ENCODE measurements around the gene PDE3A. TPM values are rescaled to one million over a fixed set of nuclear protein-coding genes. Genes with fewer than 3 reads are reported as not detected.
A peak's percentile ranks its signal among the peaks of the same experiment; 100 is the strongest.

The PDE3A gene
- total RNA-seq, 2 donors from 2014 or later = 46.9 to 113 TPM

DNA sequence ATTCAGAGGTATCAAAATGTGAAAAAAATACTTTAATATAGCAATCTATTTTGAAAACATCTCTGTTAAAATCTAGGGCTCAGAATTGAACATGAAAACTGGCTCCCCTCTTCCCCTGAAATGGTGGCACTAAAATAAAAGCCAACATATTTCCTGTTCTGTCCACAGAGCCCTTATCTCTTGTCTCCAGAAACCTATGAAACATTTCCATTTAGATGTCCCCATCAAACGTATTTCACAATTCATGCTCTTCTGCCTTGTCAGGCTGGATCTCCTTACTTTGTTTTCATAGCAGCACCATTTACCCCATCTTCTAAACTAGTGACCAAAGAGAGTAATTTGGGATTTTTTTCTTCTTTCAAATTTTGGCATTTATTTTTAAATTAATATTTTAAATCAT lies 42.4 kb downstream of the PDE3A start:
- no peak for ATAC-seq
- intact Hi-C loops (cut with DNase I, micrococcal nuclease) = no loop called here
- no peak for DNase-seq

DNA sequence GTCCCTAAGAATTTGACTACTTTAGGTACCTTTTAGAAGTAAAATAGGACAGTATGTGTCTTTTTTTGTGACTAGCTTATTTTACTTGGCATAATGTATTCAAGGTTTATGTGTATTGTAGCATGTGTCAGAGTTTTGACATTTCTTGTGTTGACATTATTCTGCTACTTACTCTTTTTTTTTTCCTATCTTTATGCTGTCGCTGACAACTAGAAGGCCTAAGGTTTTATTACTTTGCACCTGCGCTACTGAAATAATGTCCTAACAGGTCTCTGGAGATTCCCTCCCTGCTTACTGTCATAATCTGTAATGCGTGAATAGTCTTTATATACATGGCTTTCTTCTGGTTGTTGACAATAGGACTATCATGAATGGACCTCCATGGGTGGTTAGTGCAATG lies 43.0 kb downstream of the PDE3A start:
- ATAC-seq (peak; percentile 44), DNase-seq (no peak)
- intact Hi-C loops (cut with DNase I, micrococcal nuclease) = no loop called here

DNA sequence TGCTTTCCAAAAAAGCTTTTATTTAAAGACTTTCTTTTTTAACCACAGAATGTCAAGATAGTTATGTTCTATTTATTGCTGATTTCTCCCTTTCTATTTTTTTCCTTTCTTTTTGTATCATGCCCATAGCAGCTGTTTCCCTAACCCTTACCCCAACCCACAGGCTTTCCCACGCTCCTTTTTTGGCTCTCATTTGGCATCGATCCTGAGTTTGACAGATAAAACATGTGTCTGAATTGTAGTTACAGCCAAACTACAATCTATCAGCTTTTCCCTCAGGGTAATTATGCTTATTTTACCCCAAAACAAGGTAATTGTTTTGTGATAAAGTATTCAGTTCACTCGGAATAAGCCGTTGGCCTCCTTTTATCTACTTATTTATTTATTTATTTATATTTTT lies 46.7 kb downstream of the PDE3A start:
- DNase-seq = no peak
- ATAC-seq = no peak
- intact Hi-C loops (cut with DNase I, micrococcal nuclease) = no loop called here

DNA sequence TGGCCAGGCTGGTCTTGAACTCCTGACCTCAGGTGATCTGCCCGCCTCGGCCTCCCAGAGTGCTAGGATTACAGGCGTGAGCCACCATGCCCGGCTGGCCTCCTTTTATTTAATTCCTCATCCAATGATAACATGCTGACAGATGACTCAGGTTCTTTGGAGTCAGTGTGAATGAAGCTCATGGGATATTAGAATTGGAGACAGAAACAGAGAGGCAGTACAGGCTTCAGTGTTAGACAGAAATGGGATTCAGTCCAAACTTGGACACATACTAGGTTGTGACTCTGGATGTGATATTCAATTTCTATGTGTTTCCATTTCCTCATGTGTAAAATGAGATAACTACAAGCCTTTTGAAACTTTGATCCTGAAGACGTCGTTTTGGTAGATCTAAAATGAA lies 47.3 kb downstream of the PDE3A start:
- intact Hi-C loops (cut with DNase I, micrococcal nuclease) = no loop called here
- ATAC-seq (no peak), DNase-seq (no peak)

DNA sequence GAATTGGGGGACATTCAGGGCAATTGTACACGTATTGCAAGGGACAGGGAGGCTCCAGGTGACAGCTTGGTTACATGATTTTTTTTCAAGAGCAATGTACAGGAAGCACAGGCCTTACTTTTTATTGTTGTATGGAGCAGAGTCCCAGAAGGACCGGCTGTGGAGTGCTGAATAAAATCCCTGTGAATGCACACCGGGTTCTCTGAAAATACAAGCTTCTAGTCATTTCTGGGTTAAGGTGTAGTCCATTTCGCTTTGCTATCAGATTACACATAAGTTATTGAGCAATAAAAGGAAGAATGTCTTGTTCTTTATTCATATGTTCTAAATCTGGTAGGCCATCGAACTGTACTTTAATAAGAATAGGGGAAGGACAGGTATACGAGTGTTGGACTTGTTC lies 52.2 kb downstream of the PDE3A start:
- intact Hi-C loops (cut with DNase I, micrococcal nuclease) = no loop called here
- peak; percentile 76 for ATAC-seq
- DNase-seq = peak; percentile 22 to 63

DNA sequence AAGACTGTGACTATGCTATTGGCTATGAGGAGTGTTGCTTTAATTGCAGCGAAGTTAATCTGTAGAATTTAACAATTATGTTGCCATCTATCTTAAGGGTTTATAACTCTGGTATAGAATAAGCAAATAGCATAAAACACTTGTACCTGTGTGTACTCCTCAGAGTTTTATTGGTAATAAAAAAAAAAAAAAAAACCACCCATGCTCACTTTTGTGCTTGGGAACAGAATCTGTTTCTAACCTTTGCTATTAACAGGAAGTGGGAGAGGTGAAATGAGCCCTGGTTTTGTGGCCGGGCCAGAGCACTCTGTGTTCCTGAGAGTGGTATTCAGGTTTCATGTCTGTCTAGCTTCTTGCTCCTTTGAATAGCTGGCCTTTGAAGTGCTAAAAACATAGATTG lies 53.1 kb downstream of the PDE3A start:
- ATAC-seq = peak; percentile 74
- DNase-seq = peak; percentile 49 to 78

DNA sequence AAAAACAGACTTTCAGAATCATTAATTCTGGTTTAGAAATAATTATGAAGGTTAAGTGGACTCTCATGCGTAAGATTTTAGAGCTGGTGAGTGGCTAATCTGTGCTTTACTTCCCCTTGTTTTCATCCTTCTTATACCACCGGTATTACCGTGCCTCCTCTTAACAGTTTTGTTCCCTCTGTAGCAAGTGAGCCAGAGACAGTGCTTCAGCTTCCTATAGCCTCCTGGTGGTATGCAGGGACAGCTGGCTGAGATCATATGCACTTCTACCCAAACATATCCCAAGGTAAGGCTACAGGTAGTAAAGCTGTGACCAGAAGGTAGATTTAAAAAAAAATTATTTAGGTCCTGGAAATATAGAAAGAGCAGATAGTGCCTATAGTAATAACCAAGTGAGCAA lies 55.2 kb downstream of the PDE3A start:
- intact Hi-C loops (cut with DNase I, micrococcal nuclease) = no loop called here
- no peak for DNase-seq
- ATAC-seq = no peak

More for the DNA sequence above, 53.1 kb downstream of the PDE3A start:
- intact Hi-C loops (cut with DNase I, micrococcal nuclease) = no loop called here

DNA sequence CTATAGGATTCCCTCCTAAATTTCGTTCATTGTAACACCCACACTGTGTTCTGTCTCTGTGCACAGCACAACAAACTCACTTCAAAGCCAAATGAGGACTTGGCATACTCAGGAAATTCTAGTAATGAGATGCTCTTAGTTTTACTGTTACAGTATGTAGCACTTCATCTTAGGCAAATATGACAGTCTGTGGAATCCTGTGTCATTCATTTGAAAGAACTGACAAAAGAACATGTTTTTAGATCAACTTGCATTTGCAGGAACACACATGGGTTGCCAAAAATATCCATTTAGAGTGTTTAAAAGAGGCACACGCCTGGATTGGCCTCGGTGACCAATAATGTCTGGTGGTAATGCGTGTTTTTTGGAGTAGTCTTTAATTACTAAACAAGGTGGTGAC lies 56.5 kb downstream of the PDE3A start:
- ATAC-seq (no peak), DNase-seq (no peak)
- intact Hi-C loops (cut with DNase I, micrococcal nuclease) = no loop called here

DNA sequence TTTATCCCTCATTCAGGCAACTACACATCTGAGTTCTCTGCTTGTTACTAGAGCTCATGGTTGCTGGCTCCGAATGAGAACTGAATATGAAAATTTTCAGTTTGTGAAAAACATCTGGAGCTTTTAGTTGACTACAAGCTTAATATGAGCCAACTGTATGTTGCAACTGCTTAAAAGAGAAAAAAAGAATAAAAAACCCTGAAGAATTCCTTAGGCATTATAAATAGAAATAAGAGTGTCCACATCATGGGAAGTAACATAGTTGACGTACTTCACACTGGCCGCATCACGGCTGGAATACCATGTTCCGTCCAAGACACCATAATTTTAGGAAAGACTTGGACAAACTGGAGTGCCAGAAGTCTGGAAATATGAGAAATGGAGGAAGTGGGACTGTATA lies 57.9 kb downstream of the PDE3A start:
- no peak for ATAC-seq
- intact Hi-C loops (cut with DNase I, micrococcal nuclease) = no loop called here
- no peak for DNase-seq

DNA sequence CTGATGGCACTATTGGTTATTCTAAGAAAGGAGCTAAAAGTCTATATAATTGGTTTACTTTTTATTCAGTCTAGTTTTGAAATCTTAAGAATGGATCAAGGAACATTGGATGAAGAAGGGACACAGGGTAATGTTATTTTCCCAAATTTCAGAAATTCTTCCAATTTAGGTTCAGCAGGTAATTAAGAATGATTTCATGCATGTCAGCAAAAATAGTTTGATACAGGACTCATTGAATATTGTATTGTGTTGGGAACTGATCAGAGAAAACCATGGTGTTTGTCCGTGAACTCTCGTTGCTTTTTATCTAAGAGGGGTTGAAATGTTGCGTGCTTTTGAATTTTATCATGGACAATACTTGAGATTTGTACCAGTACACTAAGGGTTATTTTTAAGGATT lies 58.6 kb downstream of the PDE3A start:
- no peak for ATAC-seq
- DNase-seq = no peak
- intact Hi-C loops (cut with DNase I, micrococcal nuclease) = no loop called here

DNA sequence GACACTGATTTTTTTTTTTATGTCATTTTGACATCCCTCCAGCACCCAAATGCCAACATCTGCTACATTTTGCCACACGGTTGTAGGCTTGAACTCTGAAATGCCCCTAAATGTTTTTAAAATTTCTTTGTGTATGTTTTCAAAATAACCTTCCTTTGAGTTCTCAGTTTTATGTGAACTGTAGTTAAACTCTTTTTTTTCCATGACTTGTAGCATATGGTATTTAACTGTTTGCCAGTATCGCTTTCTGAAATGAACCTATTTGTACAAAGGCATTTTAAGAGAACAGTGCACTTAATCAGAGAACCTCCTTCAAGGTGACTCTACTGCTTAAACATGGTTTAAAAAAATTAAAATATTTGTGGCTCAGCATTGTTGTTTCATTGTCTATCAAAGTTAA lies 61.5 kb downstream of the PDE3A start:
- intact Hi-C loops (cut with DNase I, micrococcal nuclease) = no loop called here
- ATAC-seq = no peak
- DNase-seq = no peak

DNA sequence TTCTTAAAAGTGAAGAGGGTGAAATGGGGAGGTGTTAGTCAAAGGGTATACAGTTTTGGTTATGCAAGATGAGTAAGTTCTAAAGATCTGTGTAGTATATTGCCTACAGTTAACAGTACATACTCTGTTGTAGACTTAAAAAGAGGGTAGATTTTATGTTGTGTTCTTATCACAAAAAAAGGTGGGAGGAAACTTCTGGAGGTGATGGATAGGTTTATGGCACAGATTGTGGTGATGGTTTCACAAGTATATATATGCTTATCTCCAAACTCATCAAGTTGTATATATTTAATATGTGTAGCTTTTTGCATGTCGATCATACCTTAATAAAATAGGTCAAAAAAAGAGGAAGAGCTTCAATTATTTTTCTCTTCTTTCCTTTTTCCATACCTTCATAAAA lies 64.0 kb downstream of the PDE3A start:
- ATAC-seq (peak; percentile 77), DNase-seq (no peak)
- intact Hi-C loops (cut with DNase I, micrococcal nuclease) = no loop called here

DNA sequence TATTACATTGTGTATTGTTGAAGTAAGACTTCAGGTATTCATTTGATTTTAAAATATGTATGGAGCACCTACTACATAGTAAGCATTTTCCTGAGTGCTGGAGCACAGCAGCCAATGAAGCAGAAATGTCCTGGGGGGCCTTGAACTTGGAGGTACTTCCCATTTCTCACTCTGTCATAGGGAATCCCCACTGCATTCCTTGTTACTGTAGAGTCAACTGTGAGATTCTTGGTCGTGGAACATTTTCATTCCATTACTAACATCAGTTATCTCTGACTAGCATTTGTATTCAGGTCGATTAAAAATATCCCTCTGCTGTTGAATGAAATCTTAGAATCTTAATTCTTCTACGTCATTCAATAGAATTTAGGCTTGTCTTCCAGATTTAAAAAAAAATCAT lies 66.7 kb downstream of the PDE3A start:
- ATAC-seq (no peak), DNase-seq (no peak)
- intact Hi-C loops (cut with DNase I, micrococcal nuclease) = no loop called here

DNA sequence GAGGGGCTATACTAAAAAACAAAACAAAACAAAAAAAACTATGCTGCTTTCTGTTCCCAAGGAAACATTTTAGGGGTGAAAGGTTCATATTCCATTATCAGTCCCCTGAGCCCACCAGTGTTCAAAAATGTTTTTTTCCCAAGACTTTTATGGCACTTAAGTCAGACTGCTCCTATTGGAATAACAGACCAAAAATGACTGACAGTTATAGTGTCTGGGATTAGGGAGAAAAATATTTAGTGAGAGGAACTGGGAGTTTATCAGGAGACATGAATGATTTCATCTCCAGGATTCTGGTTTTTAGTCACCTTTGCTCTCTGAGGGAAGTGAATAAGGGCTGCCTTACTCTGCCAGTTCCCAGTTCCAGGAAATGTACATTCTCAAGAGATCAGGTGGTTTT lies 68.0 kb downstream of the PDE3A start:
- ATAC-seq (peak; percentile 67), DNase-seq (no peak)
- intact Hi-C loops (cut with DNase I, micrococcal nuclease) = no loop called here

DNA sequence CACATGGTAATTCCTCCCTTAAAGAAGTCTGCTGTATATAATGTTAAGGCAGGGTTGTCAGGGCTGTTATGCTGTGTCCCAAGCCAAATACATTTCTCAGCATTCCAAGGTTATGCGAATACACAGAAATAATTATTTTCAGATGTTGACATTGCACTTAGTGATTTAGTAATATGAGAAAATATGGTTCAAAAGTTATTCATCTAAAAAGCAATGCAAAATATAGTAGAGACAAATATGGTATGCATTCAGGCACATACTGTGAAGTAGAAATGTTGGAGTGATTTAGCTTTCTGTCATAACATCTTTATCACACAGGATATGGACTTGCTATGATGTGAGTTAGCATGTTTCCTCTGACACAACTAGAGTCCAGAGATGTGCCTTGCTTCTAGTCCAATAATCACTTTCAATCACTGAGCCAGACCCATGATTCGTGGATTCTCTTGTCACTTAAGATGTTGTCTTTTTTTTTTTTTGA lies 70.0 kb downstream of the PDE3A start:
- intact Hi-C loops (cut with DNase I, micrococcal nuclease) = no loop called here
- ATAC-seq (no peak), DNase-seq (no peak)

DNA sequence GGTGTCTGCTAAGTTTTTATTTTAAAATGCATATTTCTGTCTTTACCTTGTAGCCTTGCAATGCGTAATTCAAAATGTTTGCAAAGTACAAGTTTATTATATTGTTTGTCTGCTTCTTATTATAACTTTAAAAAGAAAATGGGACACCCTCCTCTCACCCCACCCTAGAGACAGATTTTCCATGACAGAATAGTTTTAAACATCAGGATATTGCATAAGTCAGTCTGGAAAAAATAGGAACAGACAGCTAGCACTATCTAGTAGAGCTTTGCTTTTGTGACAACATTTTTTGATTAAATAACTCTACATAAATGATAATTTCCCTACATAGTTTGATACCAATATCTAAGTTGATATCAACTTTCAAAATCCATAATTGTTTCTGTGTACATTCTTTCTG lies 71.3 kb downstream of the PDE3A start:
- DNase-seq (no peak), ATAC-seq (no peak)
- intact Hi-C loops (cut with DNase I, micrococcal nuclease) = no loop called here

DNA sequence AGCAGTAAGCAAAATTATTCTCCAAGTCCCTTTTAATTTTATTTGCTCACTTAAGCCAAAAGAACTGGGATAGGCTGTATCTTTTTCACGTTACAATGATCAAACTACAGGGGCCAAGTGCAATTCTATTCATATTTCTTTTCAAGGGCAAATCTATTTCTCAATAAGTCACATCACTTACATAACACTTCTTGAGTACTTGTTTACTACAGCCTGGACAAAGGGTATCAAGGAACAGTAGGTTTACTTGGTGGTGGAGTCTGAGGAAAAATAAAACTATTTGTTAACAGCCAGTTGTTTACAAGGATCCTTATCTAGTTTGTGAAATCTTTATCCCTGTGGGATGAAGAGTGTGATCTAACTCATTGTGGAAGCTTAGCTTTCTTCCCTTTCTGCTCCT lies 72.1 kb downstream of the PDE3A start:
- intact Hi-C loops (cut with DNase I, micrococcal nuclease) = no loop called here
- DNase-seq (no peak), ATAC-seq (no peak)

DNA sequence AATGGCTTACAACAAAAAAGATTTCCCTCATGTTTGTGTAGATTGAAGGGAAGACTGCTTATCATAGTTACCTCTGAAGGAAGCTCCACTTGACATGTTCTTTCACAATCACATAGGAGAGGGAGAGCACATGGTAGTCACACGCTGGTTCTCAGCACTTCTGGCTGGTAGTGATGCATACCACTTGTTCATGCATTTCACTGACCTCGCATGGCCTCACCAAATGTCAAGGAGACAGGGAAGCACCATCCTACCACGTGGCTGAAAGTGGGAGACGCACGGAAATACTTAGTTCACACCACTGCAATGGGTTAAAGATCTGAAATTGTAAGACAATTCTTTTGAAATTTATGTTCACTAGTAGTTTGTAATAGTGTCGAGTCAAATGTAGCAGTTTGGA lies 74.0 kb downstream of the PDE3A start:
- ATAC-seq (no peak), DNase-seq (no peak)
- intact Hi-C loops (cut with DNase I, micrococcal nuclease) = no loop called here

DNA sequence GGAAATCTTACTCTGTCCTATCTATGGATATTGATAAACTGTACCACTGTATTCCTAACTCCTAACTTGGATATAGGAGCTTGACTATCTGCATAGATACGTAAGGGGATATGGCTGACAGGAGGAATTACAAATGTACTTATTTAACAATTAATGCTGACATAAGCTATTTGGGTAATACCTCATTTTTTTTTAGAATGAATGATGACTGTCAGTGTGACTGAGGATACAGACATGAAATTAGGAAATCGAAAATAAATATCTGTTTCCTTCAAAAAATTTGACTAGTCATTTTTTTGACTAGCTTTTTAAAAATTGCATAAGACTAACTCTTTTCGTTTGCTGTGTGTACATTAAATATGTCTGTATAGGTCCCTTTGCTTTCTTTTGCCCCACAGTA lies 74.9 kb downstream of the PDE3A start:
- intact Hi-C loops (cut with DNase I, micrococcal nuclease) = no loop called here
- ATAC-seq (no peak), DNase-seq (no peak)

DNA sequence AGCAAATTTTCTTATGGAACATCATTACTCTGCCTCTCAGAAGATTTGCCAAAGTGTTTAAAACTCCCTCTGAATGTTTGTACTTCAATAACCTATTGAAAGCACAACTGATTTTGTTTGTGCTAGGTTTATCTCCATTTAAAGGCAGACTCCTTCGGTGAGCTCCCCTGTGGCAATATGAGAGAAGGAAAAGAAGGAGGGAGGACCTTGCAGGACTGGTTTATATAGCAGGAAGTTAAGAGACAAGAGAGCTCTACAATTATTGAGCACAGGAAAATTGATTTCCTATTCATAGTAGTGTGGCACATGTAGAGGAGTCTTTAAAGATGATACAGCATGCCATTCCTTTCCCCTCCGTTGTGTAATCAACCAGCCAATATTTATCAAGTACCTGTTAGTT lies 75.5 kb downstream of the PDE3A start:
- intact Hi-C loops (cut with DNase I, micrococcal nuclease) = no loop called here
- no peak for DNase-seq
- ATAC-seq = peak; percentile 84

DNA sequence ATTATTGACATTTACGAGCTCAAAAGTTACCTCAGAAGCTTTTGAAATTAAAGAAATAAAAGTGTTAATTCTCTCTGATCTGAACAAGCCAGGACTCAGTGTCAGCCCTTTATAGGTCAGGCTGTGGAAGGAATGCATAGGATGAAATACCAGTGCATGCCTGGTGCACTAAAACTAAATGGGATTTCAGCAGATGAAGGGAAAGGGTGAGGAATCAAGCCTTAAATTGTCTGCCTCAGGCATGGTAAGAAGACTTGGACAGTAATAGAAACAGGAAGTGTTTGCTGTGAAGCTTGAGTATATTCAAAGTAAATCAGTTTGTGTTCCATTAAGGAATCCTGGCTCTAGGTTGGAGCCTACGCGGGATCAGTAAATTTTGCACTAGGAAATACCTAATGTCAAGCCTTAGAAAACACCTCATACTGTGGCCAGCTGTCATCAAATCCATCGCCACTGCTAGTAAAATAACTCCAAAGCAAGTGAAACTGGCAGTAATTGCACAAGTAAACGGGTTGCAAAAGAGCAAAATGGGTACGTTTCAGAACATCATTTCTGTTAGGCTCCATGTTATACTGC lies 76.3 kb downstream of the PDE3A start:
- intact Hi-C loops (cut with DNase I, micrococcal nuclease) = no loop called here
- DNase-seq (no peak), ATAC-seq (no peak)

DNA sequence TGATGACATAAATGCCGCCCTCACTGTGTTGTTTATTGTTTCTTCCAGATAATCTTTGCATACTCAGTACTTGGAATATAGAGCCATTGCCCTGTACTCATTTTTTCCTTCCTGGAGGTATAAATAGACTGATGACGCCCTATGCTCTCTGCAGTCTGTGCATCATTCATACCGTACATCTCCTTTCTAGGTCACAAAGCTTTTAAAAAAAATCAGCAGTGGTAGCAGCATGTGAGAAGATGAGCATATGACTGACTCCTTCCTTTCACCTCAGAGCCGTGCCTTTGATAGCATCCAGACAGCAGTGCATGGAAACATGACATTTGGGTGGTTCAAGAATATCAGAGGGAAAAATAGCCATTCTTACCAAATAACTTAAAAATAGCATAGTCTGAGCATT lies 77.3 kb downstream of the PDE3A start:
- intact Hi-C loops (cut with DNase I, micrococcal nuclease) = no loop called here
- peak; percentile 12 for ATAC-seq
- no peak for DNase-seq

Data from left colon (tissue), 2 donors.